Peyer's patch (tissue), 4 donors: ENCODE results near the gene ZNF184. TPM values are rescaled to one million over a fixed set of nuclear protein-coding genes. Genes with fewer than 3 reads are reported as not detected.
A peak's percentile ranks its signal among the peaks of the same experiment; 100 is the strongest.

ENCODE experiments used
- DNase-seq, 3 donors: peaks; one replicate each; pipeline ENCODE4 v3.0.0-alpha.2; 2017 to 2019
- H3K27ac ChIP-seq, 4 donors: fragments of 200-600 bp; sonication (generic); one replicate each; pipeline ENCODE4 v1.5.1; 2016 to 2019
- H3K27me3 ChIP-seq, 2 donors: fragments of 200-600 bp; sonication (generic); one replicate each; pipeline ENCODE4 v1.5.1; 2019
- H3K36me3 ChIP-seq, 3 donors: fragments of 200-600 bp; sonication (generic); one replicate each; pipeline ENCODE4 v1.5.1; 2016 to 2019
- H3K4me1 ChIP-seq, 4 donors: fragments of 200-600 bp; sonication (generic); one replicate each; pipeline ENCODE4 v1.5.1; 2016 to 2019
- H3K4me3 ChIP-seq, 4 donors: fragments of 200-600 bp; sonication (generic); 1 replicate in 3 of 4; 2 replicates in 1 of 4; pipeline ENCODE4 v1.5.1; 2016 to 2019; ENCODE audit warnings: mild to moderate bottlenecking in 1 of 4
- H3K9me3 ChIP-seq, 4 donors: fragments of 200-600 bp; sonication (generic); one replicate each; pipeline ENCODE4 v1.5.1; 2016 to 2019; ENCODE audit warnings: mild to moderate bottlenecking in 1 of 4
- POLR2A ChIP-seq, 2 donors: fragments of 450-650 bp; IDR thresholded peaks; one replicate each; pipeline ENCODE4 v1.5.1; 2017; ENCODE audit warnings: antibody characterized with exemption in 2 of 2, mild to moderate bottlenecking in 2 of 2, moderate library complexity in 2 of 2
- total RNA-seq, 4 donors: library from RNA; depleted of rRNA; stranded (reverse); fragments of >200 nt; gene quantifications; one replicate each; pipeline ENCODE4 v1.1.0, GENCODE V29; 2016
- TF ChIP-seq, protein P1 (sequence below), 6 experiments: fragments of 450-650 bp in 4 of 6; fragments of 200-600 bp in 2 of 6; sonication (generic) in 1 of 6; IDR thresholded peaks; one replicate each; pipeline ENCODE4 v1.5.1; 2017 to 2019; ENCODE audit warnings: antibody characterized with exemption in 6 of 6, mild to moderate bottlenecking in 3 of 6, moderate library complexity in 1 of 6

The ZNF184 gene
- total RNA-seq, 4 donors from 2014 or later: 4.9 to 6.8 (median 5.8) TPM

DNA sequence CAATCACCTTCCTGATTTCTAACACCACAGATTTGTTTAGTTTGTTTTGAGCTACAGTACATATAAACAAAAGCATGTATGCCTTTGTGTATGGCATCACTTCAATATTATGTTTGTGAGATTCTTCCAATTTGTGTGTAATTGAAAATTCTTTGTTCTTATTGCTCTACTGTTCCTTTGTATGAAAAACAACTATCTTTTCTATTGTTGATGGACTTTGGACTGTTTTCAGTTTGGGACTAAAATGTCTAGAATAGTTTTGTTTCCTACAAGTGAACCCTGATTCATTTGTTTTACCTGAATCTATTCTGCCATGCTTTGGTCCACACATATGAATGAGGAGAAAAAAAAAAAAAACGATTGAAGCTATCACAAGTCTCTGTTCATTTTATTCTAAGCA, 21.2 kb upstream of the ZNF184 start:
- TF ChIP-seq POLR2A (IDR thresholded peaks at IDR 0.05): no peak
- TF ChIP-seq, protein P1, sequence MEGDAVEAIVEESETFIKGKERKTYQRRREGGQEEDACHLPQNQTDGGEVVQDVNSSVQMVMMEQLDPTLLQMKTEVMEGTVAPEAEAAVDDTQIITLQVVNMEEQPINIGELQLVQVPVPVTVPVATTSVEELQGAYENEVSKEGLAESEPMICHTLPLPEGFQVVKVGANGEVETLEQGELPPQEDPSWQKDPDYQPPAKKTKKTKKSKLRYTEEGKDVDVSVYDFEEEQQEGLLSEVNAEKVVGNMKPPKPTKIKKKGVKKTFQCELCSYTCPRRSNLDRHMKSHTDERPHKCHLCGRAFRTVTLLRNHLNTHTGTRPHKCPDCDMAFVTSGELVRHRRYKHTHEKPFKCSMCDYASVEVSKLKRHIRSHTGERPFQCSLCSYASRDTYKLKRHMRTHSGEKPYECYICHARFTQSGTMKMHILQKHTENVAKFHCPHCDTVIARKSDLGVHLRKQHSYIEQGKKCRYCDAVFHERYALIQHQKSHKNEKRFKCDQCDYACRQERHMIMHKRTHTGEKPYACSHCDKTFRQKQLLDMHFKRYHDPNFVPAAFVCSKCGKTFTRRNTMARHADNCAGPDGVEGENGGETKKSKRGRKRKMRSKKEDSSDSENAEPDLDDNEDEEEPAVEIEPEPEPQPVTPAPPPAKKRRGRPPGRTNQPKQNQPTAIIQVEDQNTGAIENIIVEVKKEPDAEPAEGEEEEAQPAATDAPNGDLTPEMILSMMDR (IDR thresholded peaks at IDR 0.05): no peak

GRCh38 chr6:27492631-27493190, 19.8 kb upstream of the ZNF184 start:
- no peak overlapping the region for H3K4me3 ChIP-seq
- H3K36me3 ChIP-seq: no peaks in the 10 kb centered on the region
- H3K4me1 ChIP-seq: peaks cover 0 to 5% (median 0%) of the 10 kb centered on the region in 4 donors
- no peak for DNase-seq
- no peaks in the 10 kb centered on the region for H3K27me3 ChIP-seq
- TF ChIP-seq POLR2A (IDR thresholded peaks at IDR 0.05): no peak
- TF ChIP-seq, protein P1 (IDR thresholded peaks at IDR 0.05): no peak
- no peak overlapping the region for H3K27ac ChIP-seq
- peaks cover 0 to 4% (median 0%) of the 10 kb centered on the region in 4 donors for H3K9me3 ChIP-seq

More for the DNA sequence above, 21.2 kb upstream of the ZNF184 start:
- peaks cover 0 to 5% (median 0%) of the 10 kb centered on the region in 4 donors for H3K4me1 ChIP-seq
- no peak overlapping the region for H3K27ac ChIP-seq
- H3K4me3 ChIP-seq: no peak overlapping the region
- H3K9me3 ChIP-seq: peaks cover 0 to 4% (median 0%) of the 10 kb centered on the region in 4 donors
- DNase-seq: no peak
- no peaks in the 10 kb centered on the region for H3K36me3 ChIP-seq
- no peaks in the 10 kb centered on the region for H3K27me3 ChIP-seq

GRCh38 chr6:27479319-27480182, 6.6 kb upstream of the ZNF184 start:
- Histone ChIP-seq H3K4me3 (peak overlapping the region; percentile 58 to 75 (median 68)), H3K9me3 (no peaks in the 10 kb centered on the region), H3K36me3 (no peaks in the 10 kb centered on the region), H3K4me1 (peaks cover 0 to 12% (median 0%) of the 10 kb centered on the region in 4 donors), H3K27me3 (no peaks in the 10 kb centered on the region), H3K27ac (peak overlapping the region; percentile 89 to 98 (median 94))
- peak; percentile 67 to 89 (median 73) for DNase-seq
- no peak for TF ChIP-seq POLR2A (IDR thresholded peaks at IDR 0.05)
- TF ChIP-seq, protein P1 (IDR thresholded peaks at IDR 0.05): peak in 1 of 6 experiments; percentile 10

DNA sequence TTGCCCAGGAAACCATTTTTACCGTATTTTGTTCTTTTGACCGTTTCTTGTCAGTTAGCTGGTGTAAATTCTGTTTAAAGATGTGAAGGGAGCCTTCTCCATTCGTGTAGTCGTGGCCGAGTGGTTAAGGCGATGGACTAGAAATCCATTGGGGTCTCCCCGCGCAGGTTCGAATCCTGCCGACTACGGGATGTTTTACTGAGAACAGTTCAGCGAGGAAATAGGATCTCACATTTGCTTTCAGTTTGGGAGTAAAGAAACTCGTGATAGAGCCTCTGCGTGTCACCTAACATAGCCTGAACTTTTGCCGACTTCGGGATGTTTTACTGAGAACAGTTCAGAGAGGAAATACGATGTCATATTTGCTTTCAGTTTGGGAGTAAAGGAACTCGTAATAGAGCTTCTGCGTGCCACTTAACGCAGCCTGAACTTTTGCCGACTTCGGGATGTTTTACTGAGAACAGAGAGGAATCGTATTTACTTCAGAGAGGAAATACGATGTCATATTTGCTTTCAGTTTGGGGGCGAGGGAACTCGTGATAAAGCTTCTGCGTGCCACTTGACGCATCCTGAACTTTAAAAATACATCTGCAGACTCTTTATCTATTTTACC, 5.9 kb upstream of the ZNF184 start:
- Histone ChIP-seq H3K27me3 (no peaks in the 10 kb centered on the region), H3K4me3 (peak overlapping the region; percentile 58 to 75 (median 68)), H3K36me3 (no peaks in the 10 kb centered on the region), H3K4me1 (peaks cover 0 to 12% (median 0%) of the 10 kb centered on the region in 4 donors), H3K9me3 (no peaks in the 10 kb centered on the region), H3K27ac (peak overlapping the region; percentile 89 to 98 (median 94))
- no peak for TF ChIP-seq POLR2A (IDR thresholded peaks at IDR 0.05)
- TF ChIP-seq, protein P1 (IDR thresholded peaks at IDR 0.05): no peak
- peak; percentile 77 to 96 (median 88) for DNase-seq

GRCh38 chr6:27478141-27478705, 5.3 kb upstream of the ZNF184 start:
- H3K9me3 ChIP-seq: no peaks in the 10 kb centered on the region
- H3K4me1 ChIP-seq: peaks cover 0 to 12% (median 0%) of the 10 kb centered on the region in 4 donors
- no peak for TF ChIP-seq POLR2A (IDR thresholded peaks at IDR 0.05)
- TF ChIP-seq, protein P1 (IDR thresholded peaks at IDR 0.05): no peak
- peak overlapping the region; percentile 58 to 75 (median 68) for H3K4me3 ChIP-seq
- no peak for DNase-seq
- H3K27ac ChIP-seq: peak overlapping the region; percentile 89 to 98 (median 94)
- H3K36me3 ChIP-seq: no peaks in the 10 kb centered on the region
- no peaks in the 10 kb centered on the region for H3K27me3 ChIP-seq
